HepG2 (cell line): ENCODE data around the gene GJA3. TPM values are rescaled to one million over a fixed set of nuclear protein-coding genes. Genes with fewer than 3 reads are reported as not detected.

Experiments used
- HOXA5 ChIP-seq: sonication (generic); formaldehyde crosslinking; IDR thresholded peaks from 2 replicates; pipeline ENCODE4 v1.4.0; 2020; ENCODE audit warnings: missing genetic modification reagents
- ISL2 ChIP-seq: sonication (generic); formaldehyde crosslinking; IDR thresholded peaks from 2 replicates; pipeline ENCODE4 v1.5.0; 2020; ENCODE audit warnings: missing genetic modification reagents
- NONO ChIP-seq, 2 experiments: fragments of 450-650 bp in 1 of 2; sonication (generic) in 1 of 2; formaldehyde crosslinking in 1 of 2; IDR thresholded peaks in 1 of 2; conservative IDR thresholded peaks in 1 of 2; 2 replicates each; pipeline versions ENCODE4 v1.6.1 to v1.8.0; 2017 to 2022; ENCODE audit warnings: mild to moderate bottlenecking in 1 of 2, missing genetic modification reagents in 1 of 2, moderate library complexity in 1 of 2
- RBM39 ChIP-seq: fragments of 200-400 bp; formaldehyde crosslinking; IDR thresholded peaks from one replicate; pipeline ENCODE4 v1.6.1; 2018; ENCODE audit warnings: antibody characterized with exemption, mild to moderate bottlenecking, low read depth, low read length; ENCODE audit not compliant: poor library complexity, severe bottlenecking
- TCF7L2 ChIP-seq: IDR thresholded peaks from 2 replicates; pipeline ENCODE4 v1.6.1; 2011; ENCODE audit warnings: mild to moderate bottlenecking, low read depth, low read length, moderate library complexity
- ZNF160 ChIP-seq: sonication (generic); formaldehyde crosslinking; IDR thresholded peaks from 2 replicates; pipeline ENCODE4 v1.8.0; 2022; ENCODE audit warnings: mild to moderate bottlenecking, inconsistent platforms, missing genetic modification reagents
- ZNF282 ChIP-seq: fragments of 450-650 bp; IDR thresholded peaks from 2 replicates; pipeline ENCODE4 v1.6.1; 2018; ENCODE audit not compliant: partially characterized antibody
- ZNF468 ChIP-seq: sonication (generic); formaldehyde crosslinking; IDR thresholded peaks from 2 replicates; pipeline ENCODE4 v1.8.0; 2022; ENCODE audit warnings: mild to moderate bottlenecking, moderate library complexity, missing genetic modification reagents
- ZNF614 ChIP-seq: IDR thresholded peaks from 2 replicates; pipeline ENCODE4 v1.6.1; 2018; ENCODE audit warnings: missing biosample characterization, missing genetic modification reagents, inconsistent platforms, borderline replicate concordance
- ZNF891 ChIP-seq: sonication (generic); formaldehyde crosslinking; IDR thresholded peaks from 2 replicates; pipeline ENCODE4 v1.5.0; 2020; ENCODE audit warnings: mild to moderate bottlenecking, missing genetic modification reagents
- polyA plus RNA-seq, 8 experiments: library from polyadenylated mRNA; depleted of rRNA in 3 of 8; stranded (reverse) in 7 of 8; unstranded in 1 of 8; fragments of >200 nt; fragmentation: Illumina TruSeq in 4 of 8; extraction: Trizol in 4 of 8; gene quantifications; 2 replicates each; pipeline versions ENCODE4 v1.2.1 to v1.2.3, GENCODE V29; 2011 to 2016; ENCODE audit warnings: low read depth in 4 of 8, missing spikeins in 1 of 8, mixed read lengths in 1 of 8; ENCODE audit not compliant: insufficient read depth in 1 of 8
- total RNA-seq, 5 experiments: library from RNA; depleted of rRNA; stranded (reverse); fragments of >200 nt; fragmentation: Illumina TruSeq; extraction: Trizol; gene quantifications; 2 replicates each; pipeline ENCODE4 v1.2.3, GENCODE V29; 2016; ENCODE audit warnings: low read depth in 1 of 5
- TF ChIP-seq, protein P1 (sequence below): sonication (generic); formaldehyde crosslinking; IDR thresholded peaks from 2 replicates; pipeline ENCODE4 v1.5.1; 2020; ENCODE audit warnings: missing genetic modification reagents, mild to moderate bottlenecking, borderline replicate concordance
- TF ChIP-seq, protein P2 (sequence below): sonication (generic); formaldehyde crosslinking; IDR thresholded peaks from 2 replicates; pipeline ENCODE4 v1.4.0; 2020; ENCODE audit warnings: missing genetic modification reagents; ENCODE audit errors: not compliant biosample characterization
- TF ChIP-seq, protein P3 (sequence below): fragments of 450-650 bp; IDR thresholded peaks from 2 replicates; pipeline ENCODE4 v1.6.1; 2016
- TF ChIP-seq, protein P4 (sequence below): sonication (generic); formaldehyde crosslinking; IDR thresholded peaks from 2 replicates; pipeline ENCODE4 v1.4.0; 2020; ENCODE audit warnings: missing genetic modification reagents

The GJA3 gene
- total and polyA plus RNA-seq, 2 of the 13 experiments (the other 11 are each of a cell fraction or from before 2014, with no cell fraction given), result 0.04 TPM

DNA sequence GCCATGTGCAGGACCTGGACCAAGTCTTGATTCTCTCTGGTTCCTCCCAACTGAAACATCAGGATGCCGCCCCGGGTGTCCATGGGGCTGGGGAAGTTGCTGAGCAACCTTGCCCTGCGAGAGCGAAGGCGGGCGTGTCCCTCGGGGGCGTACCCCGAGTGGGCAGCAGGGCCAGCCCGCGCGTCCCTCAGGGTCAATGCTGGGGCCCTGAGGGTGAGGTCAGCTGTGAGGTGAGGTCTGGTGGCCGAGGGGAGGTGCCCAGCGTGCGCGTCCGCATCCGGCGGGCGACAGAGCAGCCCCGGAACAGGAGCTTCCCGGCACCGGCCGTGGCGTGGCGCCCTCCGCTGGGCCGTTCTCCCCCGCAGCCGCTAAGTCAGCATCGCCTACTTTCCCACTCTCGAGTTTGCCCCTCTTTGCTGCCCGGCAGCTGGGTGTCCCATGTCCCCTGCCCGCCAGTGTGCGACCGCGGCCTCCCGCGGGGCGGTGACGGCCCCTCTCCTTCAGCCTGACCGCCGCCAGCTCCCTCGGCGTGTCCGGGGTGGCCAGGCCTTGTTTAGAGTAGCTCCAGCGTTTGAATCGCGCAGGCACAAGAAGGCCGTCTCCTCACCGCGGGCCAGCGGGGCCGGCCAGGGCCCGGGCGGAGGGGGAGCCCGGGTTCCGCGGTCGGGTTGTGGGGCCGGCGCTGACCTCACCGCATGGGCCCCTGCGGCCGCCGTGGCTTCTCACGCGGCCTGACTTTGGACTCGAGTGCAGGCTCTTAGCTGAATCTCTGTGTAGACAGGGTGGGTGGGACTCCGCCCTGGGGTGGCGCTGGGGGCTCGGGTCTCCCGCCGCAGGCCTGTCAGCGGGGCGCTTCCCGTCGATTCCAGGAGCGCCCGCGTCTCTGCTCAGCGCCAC is 33.0 kb downstream of the GJA3 start (continued):
- TF ChIP-seq NONO (IDR thresholded peaks at IDR 0.05), result no peak
- peak; percentile 70 for TF ChIP-seq NONO (CRISPR knock-in tag; conservative IDR thresholded peaks at IDR 0.05)
- no peak; the same call in 1 of the 2 replicates for TF ChIP-seq HOXA5 (CRISPR knock-in tag)
- TF ChIP-seq ZNF614 (CRISPR knock-in tag), result no peak
- no peak for TF ChIP-seq TCF7L2
- TF ChIP-seq RBM39, result peak; percentile 24
- TF ChIP-seq, protein P1, sequence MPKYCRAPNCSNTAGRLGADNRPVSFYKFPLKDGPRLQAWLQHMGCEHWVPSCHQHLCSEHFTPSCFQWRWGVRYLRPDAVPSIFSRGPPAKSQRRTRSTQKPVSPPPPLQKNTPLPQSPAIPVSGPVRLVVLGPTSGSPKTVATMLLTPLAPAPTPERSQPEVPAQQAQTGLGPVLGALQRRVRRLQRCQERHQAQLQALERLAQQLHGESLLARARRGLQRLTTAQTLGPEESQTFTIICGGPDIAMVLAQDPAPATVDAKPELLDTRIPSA, result 0 out of 2 replicates have a peak, but pooled peaks have one; percentile 47
- 0 out of 2 replicates have a peak, but pooled peaks have one; percentile 2 for TF ChIP-seq ISL2 (CRISPR knock-in tag)
- TF ChIP-seq ZNF282, result no peak
- TF ChIP-seq, protein P2, sequence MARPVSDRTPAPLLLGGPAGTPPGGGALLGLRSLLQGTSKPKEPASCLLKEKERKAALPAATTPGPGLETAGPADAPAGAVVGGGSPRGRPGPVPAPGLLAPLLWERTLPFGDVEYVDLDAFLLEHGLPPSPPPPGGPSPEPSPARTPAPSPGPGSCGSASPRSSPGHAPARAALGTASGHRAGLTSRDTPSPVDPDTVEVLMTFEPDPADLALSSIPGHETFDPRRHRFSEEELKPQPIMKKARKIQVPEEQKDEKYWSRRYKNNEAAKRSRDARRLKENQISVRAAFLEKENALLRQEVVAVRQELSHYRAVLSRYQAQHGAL (CRISPR knock-in tag), result no peak
- TF ChIP-seq, protein P3, sequence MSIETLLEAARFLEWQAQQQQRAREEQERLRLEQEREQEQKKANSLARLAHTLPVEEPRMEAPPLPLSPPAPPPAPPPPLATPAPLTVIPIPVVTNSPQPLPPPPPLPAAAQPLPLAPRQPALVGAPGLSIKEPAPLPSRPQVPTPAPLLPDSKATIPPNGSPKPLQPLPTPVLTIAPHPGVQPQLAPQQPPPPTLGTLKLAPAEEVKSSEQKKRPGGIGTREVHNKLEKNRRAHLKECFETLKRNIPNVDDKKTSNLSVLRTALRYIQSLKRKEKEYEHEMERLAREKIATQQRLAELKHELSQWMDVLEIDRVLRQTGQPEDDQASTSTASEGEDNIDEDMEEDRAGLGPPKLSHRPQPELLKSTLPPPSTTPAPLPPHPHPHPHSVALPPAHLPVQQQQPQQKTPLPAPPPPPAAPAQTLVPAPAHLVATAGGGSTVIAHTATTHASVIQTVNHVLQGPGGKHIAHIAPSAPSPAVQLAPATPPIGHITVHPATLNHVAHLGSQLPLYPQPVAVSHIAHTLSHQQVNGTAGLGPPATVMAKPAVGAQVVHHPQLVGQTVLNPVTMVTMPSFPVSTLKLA, result no peak
- peak; percentile 73; the same call in 1 of the 2 replicates for TF ChIP-seq ZNF160 (CRISPR knock-in tag)
- peak; percentile 85 for TF ChIP-seq ZNF891 (CRISPR knock-in tag)
- TF ChIP-seq, protein P4, sequence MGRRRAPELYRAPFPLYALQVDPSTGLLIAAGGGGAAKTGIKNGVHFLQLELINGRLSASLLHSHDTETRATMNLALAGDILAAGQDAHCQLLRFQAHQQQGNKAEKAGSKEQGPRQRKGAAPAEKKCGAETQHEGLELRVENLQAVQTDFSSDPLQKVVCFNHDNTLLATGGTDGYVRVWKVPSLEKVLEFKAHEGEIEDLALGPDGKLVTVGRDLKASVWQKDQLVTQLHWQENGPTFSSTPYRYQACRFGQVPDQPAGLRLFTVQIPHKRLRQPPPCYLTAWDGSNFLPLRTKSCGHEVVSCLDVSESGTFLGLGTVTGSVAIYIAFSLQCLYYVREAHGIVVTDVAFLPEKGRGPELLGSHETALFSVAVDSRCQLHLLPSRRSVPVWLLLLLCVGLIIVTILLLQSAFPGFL (CRISPR knock-in tag), result no peak
- no peak for TF ChIP-seq ZNF468 (CRISPR knock-in tag)
- TF ChIP-seq, all 625 proteins: peak for 227
